Measurements from ENCODE around the gene MSLN.
A peak's percentile ranks its signal among the peaks of the same experiment; 100 is the strongest.
"Not testable (repeated sequence)": the region's sequence is repeated elsewhere in the genome, so short reads cannot be mapped to it uniquely, and the experiment has no call there.

Gene MSLN

GRCh38 chr16:735982-736453 is 24.5 kb upstream of the MSLN start:
- no peak for DNase-seq (ENCODE audit: low read depth)

DNA sequence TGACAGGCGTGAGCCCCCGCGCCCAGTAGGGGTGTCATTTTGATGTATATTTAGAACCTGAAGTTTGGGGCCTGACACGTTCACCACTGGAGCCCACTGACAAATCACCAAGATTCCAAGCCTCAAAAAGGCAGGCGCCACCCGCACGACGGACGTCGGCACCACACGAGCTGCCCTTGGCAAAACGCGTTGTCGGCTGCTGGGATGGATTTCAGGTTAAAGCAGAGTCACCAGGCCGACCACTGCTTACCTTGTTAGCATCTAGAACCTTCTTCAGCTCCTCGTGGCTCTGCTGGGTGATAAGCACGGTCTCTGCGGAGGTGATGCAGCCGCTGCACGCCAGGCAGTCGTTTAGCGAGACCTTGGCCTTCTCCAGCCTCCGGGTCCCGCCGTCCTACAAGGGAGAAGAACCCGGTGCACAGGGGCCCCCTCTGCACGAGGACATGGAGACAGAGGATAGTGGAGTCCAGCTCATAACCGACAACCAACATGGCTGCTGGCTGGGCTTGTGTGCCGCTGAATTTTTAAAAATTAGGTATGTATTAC is 23.5 kb upstream of the MSLN start:
- DNase-seq (ENCODE audit: low read depth): no peak

DNA sequence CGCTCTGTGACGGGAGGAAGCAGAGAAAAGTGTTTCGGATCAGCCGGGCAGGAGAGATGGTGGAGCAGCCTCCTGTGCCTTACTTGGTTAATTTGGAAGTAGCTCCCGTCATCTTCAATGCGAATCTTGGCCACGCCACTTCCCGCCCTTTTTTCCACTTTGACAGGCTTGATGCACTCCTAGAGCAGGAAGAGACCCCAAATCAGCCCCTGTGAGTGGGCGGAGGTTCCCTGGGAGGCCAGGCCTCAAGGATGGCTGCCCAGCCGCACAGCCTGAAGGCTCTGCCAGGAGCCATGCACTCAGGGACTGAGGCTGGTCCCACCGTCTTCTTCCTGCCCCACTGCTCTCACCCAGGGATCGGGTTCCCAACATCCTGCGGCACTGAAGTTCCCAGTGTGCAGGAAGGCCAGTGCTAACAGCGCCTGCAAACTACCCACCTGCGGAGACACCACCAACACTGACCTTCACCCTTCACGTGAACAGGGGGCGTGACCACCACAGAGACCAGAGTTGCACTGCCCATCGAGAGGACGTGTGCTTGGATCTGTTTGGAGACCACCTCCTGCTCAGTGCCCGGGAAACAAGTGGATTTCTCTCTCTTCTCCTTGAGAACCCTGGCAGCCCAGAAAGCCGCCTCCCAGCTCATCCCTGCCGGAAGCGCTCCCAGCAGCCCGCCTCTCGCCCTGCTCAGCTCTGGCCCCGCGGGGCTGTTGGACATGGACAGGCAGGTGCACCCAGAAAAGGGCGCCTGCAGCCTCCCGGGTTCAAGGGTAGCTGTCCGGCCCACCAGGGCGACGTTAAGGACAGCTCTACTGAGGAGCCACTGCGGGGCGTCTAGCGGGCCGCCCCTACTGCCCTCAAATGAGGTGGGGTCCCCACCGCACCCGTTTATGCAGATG is 20.7 kb upstream of the MSLN start:
- DNase-seq (ENCODE audit: low read depth): no peak

- no peak for DNase-seq (ENCODE audit: low read depth)
Observed at GRCh38 chr16:740459-740763, 20.1 kb upstream of the MSLN start.

DNA sequence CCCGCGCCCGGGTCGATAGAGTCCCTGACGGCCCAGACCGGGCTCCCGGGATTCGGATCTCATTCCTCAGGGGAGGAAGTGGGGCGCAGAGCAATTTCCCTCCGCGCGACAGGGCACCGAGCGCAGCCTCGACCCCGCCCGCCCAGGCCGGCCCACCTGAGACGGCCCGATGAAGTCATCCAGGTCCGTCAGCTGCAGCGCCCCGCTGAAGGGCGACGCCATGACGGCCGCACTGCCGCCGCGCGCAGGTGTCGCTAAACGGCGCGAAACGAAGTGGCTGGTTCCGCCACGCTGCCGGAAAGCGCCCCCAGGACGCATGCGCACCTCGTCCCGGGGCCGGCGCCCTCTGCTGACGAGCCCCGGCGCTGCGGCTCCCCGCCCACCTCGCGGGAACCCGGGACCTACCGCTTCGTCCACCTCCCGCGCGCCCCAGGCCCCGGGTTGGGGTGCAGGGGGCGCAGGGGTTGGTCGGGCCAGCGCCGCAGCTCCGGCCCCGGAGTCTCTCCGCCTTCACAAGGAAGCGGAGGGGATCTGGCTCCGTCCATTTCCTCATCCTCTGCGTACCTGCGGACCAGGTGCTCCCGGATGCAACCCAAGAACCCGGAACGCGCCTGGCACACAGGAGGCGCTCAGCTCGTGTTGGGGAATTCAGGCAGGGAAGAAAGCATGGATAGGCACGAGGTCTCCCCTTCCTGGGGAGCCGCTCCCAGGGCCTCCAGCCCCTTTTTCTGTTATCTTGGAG is 19.6 kb upstream of the MSLN start, which contains the start of gene CIAO3:
TSS of gene CIAO3 (minus strand) at position 234 of the 742 bp plus-strand sequence. CDS start at position 222, 12 bp downstream.
- peak; percentile 68 for DNase-seq (ENCODE audit: low read depth)

DNA sequence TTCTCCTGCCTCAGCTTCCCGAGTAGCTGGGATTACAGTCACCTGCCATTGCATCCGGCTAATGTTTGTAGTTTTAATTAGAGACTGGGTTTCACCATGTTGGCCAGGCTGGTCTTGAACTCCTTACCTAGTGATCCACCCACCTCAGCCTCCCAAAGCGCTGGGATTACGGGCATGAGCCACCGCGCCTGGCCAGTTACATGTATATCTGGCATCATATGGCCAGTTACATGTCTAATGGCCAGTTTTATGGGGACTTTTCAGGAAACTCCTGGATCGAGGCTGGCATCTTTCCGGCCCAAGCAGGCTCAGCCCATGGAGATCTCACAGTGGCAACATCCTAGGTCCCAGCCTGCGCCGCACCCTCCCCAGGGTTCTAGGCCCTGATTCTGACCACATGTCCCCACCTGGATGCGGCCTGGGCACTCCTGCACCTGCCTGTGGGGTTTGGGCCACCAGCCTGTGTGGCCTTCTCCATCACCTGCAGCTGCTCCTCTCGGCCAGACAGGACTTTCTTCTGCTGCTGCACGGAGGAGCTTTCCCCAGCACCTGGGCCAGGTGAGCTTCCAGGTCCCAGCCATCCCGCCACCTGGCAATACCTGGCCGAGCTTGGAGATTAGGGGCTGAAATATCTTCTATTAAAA is 18.4 kb upstream of the MSLN start:
- no peak for DNase-seq (ENCODE audit: low read depth)

DNA sequence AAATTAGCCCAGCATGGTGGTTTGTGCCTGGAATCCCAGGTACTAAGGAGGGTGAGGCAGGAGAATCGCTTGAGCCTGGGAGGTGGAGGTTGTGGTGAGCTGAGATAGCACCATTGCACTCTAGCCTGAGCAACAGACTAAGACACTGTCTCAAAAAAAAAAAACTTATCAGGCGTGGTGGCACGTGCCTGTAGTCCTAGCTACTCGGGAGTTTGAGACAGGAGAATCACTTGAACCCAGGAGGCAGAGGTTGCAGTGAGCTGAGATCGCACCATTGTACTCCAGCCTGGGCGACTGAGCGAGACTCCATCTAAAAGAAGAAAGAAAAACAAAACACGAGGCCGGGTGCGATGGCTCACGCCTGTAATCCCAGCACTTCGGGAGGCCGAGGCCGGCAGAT is 17.6 kb upstream of the MSLN start:
- not testable (repeated sequence) for DNase-seq (ENCODE audit: low read depth)

DNA sequence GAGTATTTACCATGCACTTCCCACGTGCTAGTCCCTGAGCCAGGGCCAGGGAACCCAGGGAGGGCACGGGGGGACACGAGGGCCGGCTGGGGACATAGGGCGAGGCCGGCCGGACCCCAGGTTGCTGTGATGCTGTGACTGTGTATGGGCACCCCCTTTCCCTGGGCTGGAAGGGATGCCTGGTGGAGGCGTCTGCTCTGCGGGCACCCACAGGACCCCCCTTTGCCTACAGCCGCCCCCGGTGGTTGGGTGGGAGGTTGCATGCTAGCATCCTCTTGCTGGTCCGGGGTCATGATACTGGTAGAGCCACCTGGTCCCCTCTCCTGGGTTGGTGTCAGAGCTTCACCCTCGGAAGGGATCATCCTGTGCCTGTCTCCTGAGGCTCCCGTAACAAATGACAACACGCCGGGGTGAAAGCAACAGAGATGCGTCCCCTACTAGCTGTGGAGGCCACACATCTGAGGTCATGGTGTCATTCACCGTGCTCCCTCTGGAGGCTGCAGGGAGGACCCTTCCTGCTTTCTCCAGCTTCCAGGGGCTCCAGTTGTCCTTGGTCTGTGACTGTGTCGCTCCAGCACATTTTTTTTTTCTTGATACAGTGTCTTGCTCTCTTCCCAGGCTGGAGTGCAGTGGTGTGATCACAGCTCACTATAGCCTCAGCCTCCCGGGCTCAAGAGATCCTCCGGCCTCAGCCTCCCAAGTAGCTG is 16.6 kb upstream of the MSLN start:
- DNase-seq (ENCODE audit: low read depth): no peak

GRCh38 chr16:745739-746138 is 14.8 kb upstream of the MSLN start:
- DNase-seq (ENCODE audit: low read depth): no peak

GRCh38 chr16:746637-747036 is 13.9 kb upstream of the MSLN start:
- no peak for DNase-seq (ENCODE audit: low read depth)

- no peak for DNase-seq (ENCODE audit: low read depth)
Observed at GRCh38 chr16:747978-748746, 12.4 kb upstream of the MSLN start.

GRCh38 chr16:749010-749409 is 11.5 kb upstream of the MSLN start:
- DNase-seq (ENCODE audit: low read depth): peak; percentile 72

- no peak for DNase-seq (ENCODE audit: low read depth)
Observed at GRCh38 chr16:750485-750884, 10.0 kb upstream of the MSLN start.

DNA sequence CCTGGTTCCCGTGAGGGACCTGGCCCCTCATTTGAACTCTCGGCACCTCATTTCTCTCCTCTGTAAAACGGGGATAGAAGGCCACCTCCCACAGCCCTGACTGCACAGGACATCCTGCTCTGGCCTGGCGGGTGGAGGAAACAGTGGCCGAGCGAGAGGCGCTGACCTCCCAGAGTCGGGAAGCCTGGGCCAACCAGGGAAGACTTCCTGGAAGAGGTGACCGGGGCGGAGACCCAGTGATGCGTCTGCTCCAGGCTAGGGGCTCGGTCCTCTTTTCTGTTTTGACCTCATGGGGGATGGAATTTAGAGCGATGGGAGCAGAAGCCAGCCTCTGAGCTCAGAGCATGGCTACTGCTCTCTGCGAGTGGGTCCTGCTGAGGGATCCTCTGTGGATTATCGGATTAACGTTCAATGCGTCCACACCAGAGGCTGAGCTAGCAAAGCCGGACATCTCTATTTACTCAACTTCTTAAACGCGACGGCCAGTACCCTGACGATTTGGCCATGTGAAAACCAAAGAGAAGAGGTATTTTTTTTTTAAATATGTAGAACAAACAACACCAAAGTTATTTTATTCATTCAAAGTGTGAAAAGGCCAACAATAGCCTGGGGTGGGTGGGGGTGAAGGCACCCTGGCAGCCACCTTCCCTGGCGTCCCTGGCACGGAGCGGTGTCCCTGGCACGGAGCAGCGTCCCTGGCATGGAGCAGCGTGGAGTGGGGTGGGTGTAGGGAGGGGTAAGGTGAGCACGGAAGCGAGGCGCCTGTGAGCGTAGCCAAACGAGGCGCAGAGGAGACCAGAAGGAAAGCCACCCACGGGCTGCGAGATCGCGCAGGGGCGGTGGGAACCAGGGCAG is 9.2 kb upstream of the MSLN start:
- no peak for DNase-seq (ENCODE audit: low read depth)

DNA sequence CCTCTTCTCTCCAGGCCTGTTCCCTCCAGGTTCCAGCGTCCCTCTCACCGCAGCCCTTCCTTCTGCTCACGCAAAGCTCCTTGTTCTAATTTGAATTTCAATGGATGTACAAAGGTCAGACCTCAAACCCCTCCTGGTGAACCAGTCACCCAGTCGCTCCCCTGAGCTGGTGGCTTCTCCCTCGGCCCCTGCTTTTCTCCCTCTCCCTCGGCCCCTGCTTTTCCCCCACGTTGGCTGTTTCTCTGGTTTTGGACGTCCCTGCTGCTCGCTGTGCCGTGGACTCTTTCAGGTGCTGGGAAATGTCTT is 8.6 kb upstream of the MSLN start:
- no peak for DNase-seq (ENCODE audit: low read depth)

DNA sequence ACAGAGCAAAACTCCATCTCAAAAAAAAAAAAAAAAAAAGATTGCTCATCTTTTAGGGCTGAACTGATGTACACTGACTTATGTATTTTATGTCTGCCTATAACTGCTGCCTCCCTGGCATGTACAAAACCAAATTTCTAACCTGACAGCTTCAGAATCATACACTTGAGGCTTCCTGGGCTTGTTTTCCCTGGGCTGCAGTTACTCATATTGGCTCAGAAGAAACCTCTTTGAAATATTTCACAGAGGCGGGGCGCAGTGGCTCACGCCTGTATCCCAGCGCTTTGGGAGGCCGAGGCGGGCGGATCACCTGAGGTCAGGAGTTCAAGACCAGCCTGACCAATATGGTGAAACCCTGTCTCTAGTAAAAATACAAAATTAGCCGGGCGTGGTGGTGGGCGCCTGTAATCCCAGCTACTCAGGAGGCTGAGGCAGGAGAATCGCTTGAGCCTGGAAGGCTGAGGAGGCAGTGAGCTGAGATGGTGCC is 6.4 kb upstream of the MSLN start:
- not testable (repeated sequence) for DNase-seq (ENCODE audit: low read depth)

GRCh38 chr16:754656-755055 is 5.9 kb upstream of the MSLN start:
- DNase-seq (ENCODE audit: low read depth): no peak

GRCh38 chr16:756428-756827 is 4.1 kb upstream of the MSLN start:
- DNase-seq (ENCODE audit: low read depth): no peak

GRCh38 chr16:759110-759910 is 1.2 kb upstream of the MSLN start:
- DNase-seq (ENCODE audit: low read depth): no peak
